ENCODE data around the gene KRT85.

DNA sequence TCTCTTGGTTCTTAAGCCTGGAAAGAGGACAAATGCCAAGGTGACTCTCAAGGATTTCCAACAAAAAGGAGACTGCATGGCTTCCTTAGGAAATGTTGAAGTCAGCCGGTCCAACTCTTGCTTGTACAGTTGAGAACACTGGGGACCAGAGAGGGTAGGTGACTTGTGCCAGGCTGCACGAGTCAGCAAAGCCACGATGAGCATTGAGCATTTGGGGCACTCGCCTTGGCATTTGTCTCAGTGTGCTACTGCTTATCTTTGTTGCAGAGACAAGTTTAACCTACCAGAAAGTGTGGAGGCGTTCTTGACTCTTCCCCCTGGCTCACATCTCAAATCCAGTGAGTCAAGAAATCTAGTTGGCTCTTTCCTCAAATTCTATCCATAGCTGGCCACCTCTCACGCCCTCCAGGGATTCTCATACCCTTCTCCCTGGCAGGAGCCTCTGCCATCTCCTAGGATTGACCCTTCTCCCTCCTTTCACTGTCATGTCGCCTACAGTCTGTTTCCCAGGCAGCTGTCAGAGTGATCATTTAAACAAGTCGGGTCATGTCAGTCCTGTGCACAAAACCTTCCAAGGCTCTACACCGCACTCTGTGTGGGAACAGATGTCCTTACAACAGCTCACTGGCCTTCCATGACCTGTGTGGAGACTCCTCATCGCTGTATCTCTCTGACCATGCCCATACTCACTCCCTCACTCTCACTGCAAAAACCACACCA lies 28.9 kb downstream of the KRT85 start:
- TF ChIP-seq, protein P1, sequence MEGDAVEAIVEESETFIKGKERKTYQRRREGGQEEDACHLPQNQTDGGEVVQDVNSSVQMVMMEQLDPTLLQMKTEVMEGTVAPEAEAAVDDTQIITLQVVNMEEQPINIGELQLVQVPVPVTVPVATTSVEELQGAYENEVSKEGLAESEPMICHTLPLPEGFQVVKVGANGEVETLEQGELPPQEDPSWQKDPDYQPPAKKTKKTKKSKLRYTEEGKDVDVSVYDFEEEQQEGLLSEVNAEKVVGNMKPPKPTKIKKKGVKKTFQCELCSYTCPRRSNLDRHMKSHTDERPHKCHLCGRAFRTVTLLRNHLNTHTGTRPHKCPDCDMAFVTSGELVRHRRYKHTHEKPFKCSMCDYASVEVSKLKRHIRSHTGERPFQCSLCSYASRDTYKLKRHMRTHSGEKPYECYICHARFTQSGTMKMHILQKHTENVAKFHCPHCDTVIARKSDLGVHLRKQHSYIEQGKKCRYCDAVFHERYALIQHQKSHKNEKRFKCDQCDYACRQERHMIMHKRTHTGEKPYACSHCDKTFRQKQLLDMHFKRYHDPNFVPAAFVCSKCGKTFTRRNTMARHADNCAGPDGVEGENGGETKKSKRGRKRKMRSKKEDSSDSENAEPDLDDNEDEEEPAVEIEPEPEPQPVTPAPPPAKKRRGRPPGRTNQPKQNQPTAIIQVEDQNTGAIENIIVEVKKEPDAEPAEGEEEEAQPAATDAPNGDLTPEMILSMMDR (IDR thresholded peaks at IDR 0.05): no peak
- TF ChIP-seq EZH2 (IDR thresholded peaks at IDR 0.05; ENCODE audit: borderline replicate concordance, insufficient read depth, low read depth, low read length, poor library complexity, severe bottlenecking): no peak

Data from B cell (primary cell).